GM18951 (cell line): ENCODE measurements around the gene CGB7.
A peak's percentile ranks its signal among the peaks of the same experiment; 100 is the strongest.
"Not testable (repeated sequence)": the region's sequence is repeated elsewhere in the genome, so short reads cannot be mapped to it uniquely, and the experiment has no call there.

ENCODE experiments used
- POLR2A ChIP-seq: IDR thresholded peaks from 4 replicates; pipeline ENCODE4 v1.6.1; 2011; ENCODE audit warnings: mild to moderate bottlenecking; ENCODE audit not compliant: insufficient read length, insufficient read depth; ENCODE audit errors: extremely low read depth
- in situ Hi-C: fragments of 300-500 bp; cut with MboI; formaldehyde crosslinking; loops from one replicate; pipeline ENCODE4 v1.12.0; 2022; ENCODE audit warnings: low sequenced_read_pairs, mixed read lengths, inconsistent platforms; ENCODE audit not compliant: unreplicated experiment

Gene CGB7

GRCh38 chr19:49020342-49020741, 37.2 kb downstream of the CGB7 start:
- no peak for TF ChIP-seq POLR2A
- in situ Hi-C loops = no loop called here

DNA sequence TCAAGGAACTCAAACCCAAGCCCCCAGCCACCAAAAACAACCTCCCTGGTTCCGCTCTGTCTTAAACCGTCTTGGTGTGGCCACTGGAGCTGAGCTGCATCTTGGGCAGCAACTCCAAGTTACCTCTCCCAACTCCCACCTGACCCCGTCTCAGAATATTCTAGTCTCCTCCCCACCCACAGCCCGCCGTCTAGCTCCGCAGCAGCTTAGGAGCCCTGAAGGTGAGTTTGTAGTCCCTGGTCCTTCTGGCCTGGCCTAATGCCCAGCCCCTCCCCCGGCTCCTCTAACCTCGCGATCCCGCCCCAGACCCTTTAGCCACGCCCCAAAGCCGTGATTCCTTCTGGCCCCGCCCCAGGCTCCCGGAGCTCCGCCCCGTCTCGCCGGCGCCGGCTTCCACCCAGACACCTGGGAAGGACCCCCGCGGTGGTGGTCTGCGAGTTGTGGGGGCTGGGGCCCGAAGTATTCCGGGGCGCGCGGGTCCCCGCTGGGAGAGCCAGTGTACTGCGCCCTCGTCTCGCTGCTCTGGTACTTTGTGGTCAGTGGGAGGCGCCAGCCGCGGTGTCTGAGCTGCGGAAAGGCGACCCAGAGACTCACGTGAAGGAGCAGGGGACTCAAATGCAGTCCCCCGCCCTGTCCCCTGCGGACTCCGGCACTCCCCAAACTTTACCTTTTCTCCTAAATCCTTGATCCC, 38.2 kb downstream of the CGB7 start:
- in situ Hi-C loops = no loop called here
- no peak for TF ChIP-seq POLR2A

- in situ Hi-C loops = not testable (repeated sequence)
Observed at GRCh38 chr19:49018388-49019241, 38.9 kb downstream of the CGB7 start.

DNA sequence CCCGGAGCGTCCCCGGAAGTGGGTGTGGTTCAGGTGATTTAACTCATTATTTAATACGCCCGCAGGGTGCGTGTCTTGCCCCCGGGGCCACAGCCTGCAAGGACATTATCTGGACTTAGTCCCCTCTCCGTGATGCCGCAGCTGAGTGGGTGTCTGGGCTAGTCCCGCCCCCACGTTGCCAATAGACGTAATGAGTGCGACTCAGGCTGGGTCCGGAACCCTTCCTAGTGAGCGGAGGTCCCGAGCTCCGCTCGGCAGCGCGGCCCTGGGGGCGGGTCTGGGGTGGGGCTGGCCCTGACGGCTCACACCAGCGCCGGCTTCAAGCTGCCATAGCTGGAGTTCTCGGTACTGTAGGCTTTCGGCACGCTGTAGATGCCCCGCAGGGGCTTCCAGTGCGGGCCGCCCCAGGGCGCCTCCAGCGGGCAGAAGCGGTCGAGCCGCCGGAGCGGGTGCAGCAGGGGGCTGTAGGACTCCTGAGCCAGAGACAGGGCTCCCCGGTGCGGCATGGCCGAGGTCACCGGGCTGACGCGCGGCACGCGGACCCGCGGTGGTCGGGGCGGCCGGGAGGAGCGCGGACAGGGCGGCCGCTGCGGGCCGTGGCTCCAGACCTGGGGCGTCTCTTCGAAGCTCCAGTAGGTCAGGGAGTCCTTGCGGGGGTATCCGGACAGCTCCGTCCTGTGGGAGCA, 39.7 kb downstream of the CGB7 start:
- in situ Hi-C loops = no loop called here
- peak; percentile 29 for TF ChIP-seq POLR2A

- in situ Hi-C loops = no loop called here
- no peak for TF ChIP-seq POLR2A
Observed at GRCh38 chr19:49017041-49017665, 40.4 kb downstream of the CGB7 start, which contains the start of gene LHB. Gene LHB (minus strand): TSS chr19:49017091. CDS start chr19:49017081, 10 bp downstream.

GRCh38 chr19:49016067-49016839, 41.3 kb downstream of the CGB7 start:
- TF ChIP-seq POLR2A = no peak
- in situ Hi-C loops = no loop called here

DNA sequence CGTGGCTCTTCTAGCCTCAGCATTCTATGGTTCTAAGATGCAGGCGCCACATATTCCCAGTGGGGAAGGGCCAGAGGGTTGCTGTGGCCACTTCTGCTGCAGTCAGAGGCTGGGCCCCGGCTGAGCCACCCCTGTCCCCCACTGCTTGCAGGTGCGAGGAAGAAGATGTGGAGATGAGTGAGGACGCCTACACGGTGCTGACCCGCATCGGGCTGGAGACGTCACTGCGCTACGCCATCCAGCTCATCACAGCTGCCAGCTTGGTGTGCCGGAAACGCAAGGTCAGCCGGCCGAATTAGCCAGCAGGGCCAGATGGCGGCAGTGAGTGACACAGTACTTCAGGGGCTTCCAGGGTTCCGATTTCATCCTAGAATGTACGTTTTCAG, 42.7 kb downstream of the CGB7 start:
- no peak for TF ChIP-seq POLR2A
- in situ Hi-C loops = no loop called here

DNA sequence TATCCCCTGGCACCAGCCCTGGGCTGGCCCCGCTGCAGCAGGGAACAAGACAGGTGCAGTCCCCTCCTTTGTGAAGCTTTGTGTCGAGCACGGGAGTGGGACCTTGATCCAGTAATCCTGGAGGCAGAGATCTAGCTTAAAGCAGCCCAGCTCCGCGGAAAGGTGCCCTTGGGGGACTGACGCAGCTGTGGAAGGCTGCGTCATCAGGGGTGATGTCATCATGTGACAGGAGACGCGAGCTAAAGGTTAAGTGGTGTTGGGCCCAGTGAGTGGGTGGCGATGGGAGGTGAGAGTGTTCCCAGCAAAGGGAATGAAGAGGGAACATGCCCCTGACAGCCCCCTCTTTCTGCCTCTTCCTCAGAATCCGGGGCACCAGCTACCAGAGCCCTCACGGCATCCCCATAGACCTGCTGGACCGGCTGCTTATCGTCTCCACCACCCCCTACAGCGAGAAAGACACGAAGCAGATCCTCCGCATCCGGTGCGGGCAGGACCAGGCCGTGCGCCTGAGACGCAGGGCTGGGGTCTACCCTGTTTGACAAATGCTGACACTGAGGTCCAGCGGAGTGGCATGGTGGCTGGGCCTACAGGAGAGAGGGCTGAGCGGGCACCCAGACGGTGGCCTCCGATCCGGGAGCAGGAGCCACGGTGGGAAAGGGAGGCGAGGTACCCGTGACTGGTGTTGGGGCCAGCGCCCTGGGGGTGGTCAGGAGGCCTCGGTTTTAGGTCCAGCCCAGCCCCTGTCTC, 43.3 kb downstream of the CGB7 start:
- TF ChIP-seq POLR2A = no peak
- in situ Hi-C loops = no loop called here

GRCh38 chr19:49011194-49011593, 46.4 kb downstream of the CGB7 start:
- in situ Hi-C loops = no loop called here
- no peak for TF ChIP-seq POLR2A

- TF ChIP-seq POLR2A = no peak
- in situ Hi-C loops = no loop called here
Observed at GRCh38 chr19:49010453-49010852, 47.1 kb downstream of the CGB7 start.

DNA sequence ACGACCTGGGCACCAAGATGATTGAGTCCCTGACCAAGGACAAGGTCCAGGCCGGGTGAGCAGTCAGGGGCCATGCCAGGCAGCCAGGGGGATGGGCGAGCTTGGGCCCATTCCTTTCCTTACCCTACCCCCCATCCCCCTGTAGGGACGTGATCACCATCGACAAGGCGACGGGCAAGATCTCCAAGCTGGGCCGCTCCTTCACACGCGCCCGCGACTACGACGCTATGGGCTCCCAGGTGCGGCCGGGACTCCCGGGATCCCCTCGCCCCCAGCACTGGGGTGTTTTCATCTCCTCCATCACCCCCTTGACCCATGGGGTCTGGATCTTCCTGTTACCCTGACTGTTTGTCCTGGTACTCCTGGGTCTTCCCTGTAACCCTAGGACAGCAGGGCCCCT, 47.7 kb downstream of the CGB7 start:
- in situ Hi-C loops = no loop called here
- no peak for TF ChIP-seq POLR2A

DNA sequence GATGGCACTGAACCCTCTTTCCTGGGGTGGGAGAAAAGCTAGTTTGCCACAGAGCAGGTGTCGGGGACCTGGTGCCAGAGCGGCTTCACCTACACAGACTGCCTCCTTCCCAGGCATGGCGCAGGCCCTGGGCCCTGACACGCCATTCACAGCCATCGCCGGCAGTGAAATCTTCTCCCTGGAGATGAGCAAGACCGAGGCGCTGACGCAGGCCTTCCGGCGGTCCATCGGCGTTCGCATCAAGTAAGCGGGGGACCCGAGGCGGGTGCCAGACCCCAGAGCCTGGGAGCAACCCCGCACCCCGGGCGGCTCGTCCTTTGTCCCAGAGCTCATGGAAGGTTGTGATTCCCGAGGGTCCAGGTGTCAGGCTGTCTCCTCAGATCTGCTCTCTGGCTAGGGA, 50.6 kb downstream of the CGB7 start:
- no peak for TF ChIP-seq POLR2A
- in situ Hi-C loops = no loop called here
